Parathyroid adenoma (tissue), 2 donors: ENCODE measurements around the gene POU2F1.

Experiments
- H2AFZ ChIP-seq: fragments of 300-600 bp; sonication (generic); one replicate; pipeline ENCODE4 v1.7.0; 2017; ENCODE audit warnings: antibody characterized with exemption, mild to moderate bottlenecking
- H3K27ac ChIP-seq: fragments of 300-600 bp; sonication (generic); one replicate; pipeline ENCODE4 v1.7.0; 2017
- H3K27me3 ChIP-seq: fragments of 300-600 bp; sonication (generic); one replicate; pipeline ENCODE4 v1.7.0; 2017; ENCODE audit warnings: low read length; ENCODE audit not compliant: control insufficient read depth, insufficient read depth
- H3K36me3 ChIP-seq: fragments of 300-600 bp; sonication (generic); one replicate; pipeline ENCODE4 v1.7.0; 2017; ENCODE audit warnings: low read length; ENCODE audit not compliant: control insufficient read depth, insufficient read depth
- H3K4me1 ChIP-seq: fragments of 300-600 bp; sonication (generic); one replicate; pipeline ENCODE4 v1.7.0; 2017; ENCODE audit warnings: control low read depth
- H3K4me2 ChIP-seq: fragments of 300-600 bp; sonication (generic); one replicate; pipeline ENCODE4 v1.7.0; 2017; ENCODE audit warnings: low read length
- H3K4me3 ChIP-seq: fragments of 300-600 bp; sonication (generic); one replicate; pipeline ENCODE4 v1.7.0; 2017; ENCODE audit warnings: low read depth, low read length
- H3K79me2 ChIP-seq: fragments of 300-600 bp; sonication (generic); one replicate; pipeline ENCODE4 v1.7.0; 2017; ENCODE audit warnings: control low read depth
- H3K9ac ChIP-seq: fragments of 300-600 bp; sonication (generic); one replicate; pipeline ENCODE4 v1.7.0; 2017; ENCODE audit warnings: mild to moderate bottlenecking
- H3K9me3 ChIP-seq: fragments of 300-600 bp; sonication (generic); one replicate; pipeline ENCODE4 v1.7.0; 2017; ENCODE audit warnings: low read length; ENCODE audit not compliant: control insufficient read depth
- CTCF ChIP-seq: fragments of 300-600 bp; sonication (generic); IDR thresholded peaks from one replicate; pipeline ENCODE4 v1.7.0; 2017; ENCODE audit warnings: antibody characterized with exemption, mild to moderate bottlenecking
- donor health status: primary hyperparathyroidism.

POU2F1 gene

GRCh38 chr1:167369933-167370332 is 149.2 kb downstream of the POU2F1 start:
- Histone ChIP-seq H3K9ac (no peak overlapping the region), H3K79me2 (no peaks in the 10 kb centered on the region), H3K36me3 (no peaks in the 10 kb centered on the region), H3K4me3 (no peak overlapping the region), H3K4me2 (no peak overlapping the region), H3K27ac (no peak overlapping the region), H3K4me1 (no peaks in the 10 kb centered on the region), H3K27me3 (no peaks in the 10 kb centered on the region), H3K9me3 (no peaks in the 10 kb centered on the region), H2AFZ (no peak overlapping the region)
- no peak for TF ChIP-seq CTCF

- H3K4me3 ChIP-seq, result no peak overlapping the region
- no peaks in the 10 kb centered on the region for H3K36me3 ChIP-seq
- no peaks in the 10 kb centered on the region for H3K27me3 ChIP-seq
- H3K9ac ChIP-seq, result no peak overlapping the region
- no peak overlapping the region for H3K4me2 ChIP-seq
- TF ChIP-seq CTCF, result no peak
- no peak overlapping the region for H3K27ac ChIP-seq
- no peaks in the 10 kb centered on the region for H3K9me3 ChIP-seq
- no peaks in the 10 kb centered on the region for H3K4me1 ChIP-seq
- no peaks in the 10 kb centered on the region for H3K79me2 ChIP-seq
- no peak overlapping the region for H2AFZ ChIP-seq
Measured at GRCh38 chr1:167371030-167371429, 150.3 kb downstream of the POU2F1 start.

- Histone ChIP-seq H3K36me3 (no peaks in the 10 kb centered on the region), H3K4me3 (no peak overlapping the region), H3K4me2 (no peak overlapping the region), H3K9ac (no peak overlapping the region), H3K27me3 (no peaks in the 10 kb centered on the region), H2AFZ (no peak overlapping the region), H3K79me2 (no peaks in the 10 kb centered on the region), H3K4me1 (no peaks in the 10 kb centered on the region), H3K9me3 (no peaks in the 10 kb centered on the region), H3K27ac (no peak overlapping the region)
- TF ChIP-seq CTCF, result no peak
Measured at GRCh38 chr1:167373398-167373797, 152.7 kb downstream of the POU2F1 start.

- H3K9ac ChIP-seq, result no peak overlapping the region
Measured at GRCh38 chr1:167373986-167374385, 153.3 kb downstream of the POU2F1 start.

More at GRCh38 chr1:167373986-167374385, 153.3 kb downstream of the POU2F1 start:
- Histone ChIP-seq H3K27ac (no peak overlapping the region), H3K4me2 (no peak overlapping the region), H3K4me1 (no peaks in the 10 kb centered on the region), H3K27me3 (no peaks in the 10 kb centered on the region), H3K36me3 (no peaks in the 10 kb centered on the region), H3K4me3 (no peak overlapping the region), H3K9me3 (no peaks in the 10 kb centered on the region), H3K79me2 (no peaks in the 10 kb centered on the region), H2AFZ (no peak overlapping the region)
- no peak for TF ChIP-seq CTCF
